Measurements from ENCODE around the gene GALE.
A peak's percentile ranks its signal among the peaks of the same experiment; 100 is the strongest.
"Not testable (repeated sequence)": the region's sequence is repeated elsewhere in the genome, so short reads cannot be mapped to it uniquely, and the experiment has no call there.

Gene GALE

DNA sequence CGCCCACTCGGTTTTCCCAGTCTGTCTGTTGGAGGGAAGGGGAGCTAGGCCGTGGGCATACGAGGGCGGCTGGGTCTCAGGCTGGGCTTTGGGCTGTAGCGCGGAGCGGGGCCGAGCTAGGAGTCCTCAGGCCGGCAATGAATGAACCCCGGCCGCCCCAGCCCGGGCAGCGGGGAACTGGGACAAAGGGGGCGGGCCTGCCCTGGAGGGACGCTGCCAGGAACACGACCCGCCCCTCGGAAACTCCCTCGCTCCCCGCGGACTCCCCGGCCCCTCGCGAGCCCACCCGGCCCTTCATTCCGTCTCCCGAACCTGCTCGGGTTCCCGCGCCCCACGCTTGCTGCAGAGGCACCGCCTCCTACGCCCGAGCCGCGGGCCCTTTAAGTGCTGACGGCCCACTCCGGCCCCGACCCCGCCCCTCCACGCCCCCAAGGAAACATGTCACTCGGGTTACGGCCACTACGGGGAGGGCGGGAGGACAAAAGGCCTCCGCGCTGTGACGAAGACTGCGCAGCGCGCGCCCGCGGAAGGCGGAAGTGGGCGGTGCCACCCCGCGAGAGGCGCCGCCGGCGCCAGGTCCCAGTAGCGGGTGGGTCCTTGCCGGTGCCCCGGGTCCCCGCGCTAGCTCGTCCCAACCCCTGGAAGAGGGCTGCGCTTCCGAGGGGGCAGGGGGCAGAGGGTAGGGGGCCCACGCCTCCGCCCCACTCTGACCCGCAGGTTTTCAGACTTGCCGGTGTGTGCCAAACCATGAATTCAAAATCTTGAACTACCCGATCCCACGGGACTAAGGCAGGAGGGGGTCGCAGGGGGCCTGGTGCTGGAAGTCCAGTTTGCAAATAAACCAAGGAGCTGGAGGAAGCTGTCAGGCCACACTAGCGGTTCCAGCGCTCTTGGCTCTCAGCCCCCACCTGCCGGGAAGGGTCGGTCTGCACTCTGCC is at the start of gene GALE:
GALE (minus strand) TSS at position 355 of the 938 bp plus-strand sequence. CDS start 1,747 bp downstream, outside the sequence.
- DNase-seq = peak; percentile 95

DNA sequence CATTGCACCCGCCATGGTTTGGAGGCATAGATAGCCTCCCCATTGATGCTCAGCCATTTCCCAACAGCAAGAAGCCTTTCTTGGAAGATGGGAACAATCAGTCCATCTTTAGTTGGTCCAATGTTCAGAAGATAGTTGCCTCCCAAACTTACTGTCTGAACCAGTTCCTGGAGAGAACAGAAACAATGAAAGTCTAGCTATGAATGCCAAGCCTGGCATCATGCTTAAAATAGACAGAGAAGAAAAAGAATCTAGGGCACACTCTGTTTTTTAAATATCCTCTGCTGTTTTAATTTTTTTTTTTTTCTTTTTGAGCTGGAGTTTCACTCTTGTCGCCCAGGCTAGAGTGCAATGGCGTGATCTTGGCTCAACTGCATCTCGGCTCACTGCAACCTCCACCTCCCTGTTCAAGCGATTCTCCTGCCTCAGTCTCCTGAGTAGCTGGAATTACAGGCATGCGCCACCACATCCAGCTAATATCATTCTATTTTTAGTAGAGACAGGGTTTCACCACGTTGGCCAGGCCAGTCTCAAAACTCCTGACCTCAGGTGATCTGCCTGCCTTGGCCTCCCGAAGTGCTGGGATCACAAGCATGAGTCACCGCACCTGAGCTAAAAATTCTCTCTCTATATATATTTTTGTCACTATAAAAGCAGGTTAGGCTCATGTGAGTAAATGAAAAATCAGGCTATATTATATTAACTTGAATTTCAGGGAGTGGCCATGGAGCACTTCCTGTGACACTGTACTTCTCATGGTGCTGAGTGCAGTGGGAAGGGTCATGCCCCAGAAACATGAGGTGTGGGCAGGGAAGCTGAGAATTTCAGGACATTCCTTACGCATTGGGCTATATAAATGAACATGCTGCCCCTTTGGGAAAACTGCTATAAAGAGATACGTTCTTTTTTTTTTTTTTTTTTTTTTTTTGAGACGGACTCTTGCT is 48.4 kb upstream of the GALE start:
- DNase-seq = no peak

DNA sequence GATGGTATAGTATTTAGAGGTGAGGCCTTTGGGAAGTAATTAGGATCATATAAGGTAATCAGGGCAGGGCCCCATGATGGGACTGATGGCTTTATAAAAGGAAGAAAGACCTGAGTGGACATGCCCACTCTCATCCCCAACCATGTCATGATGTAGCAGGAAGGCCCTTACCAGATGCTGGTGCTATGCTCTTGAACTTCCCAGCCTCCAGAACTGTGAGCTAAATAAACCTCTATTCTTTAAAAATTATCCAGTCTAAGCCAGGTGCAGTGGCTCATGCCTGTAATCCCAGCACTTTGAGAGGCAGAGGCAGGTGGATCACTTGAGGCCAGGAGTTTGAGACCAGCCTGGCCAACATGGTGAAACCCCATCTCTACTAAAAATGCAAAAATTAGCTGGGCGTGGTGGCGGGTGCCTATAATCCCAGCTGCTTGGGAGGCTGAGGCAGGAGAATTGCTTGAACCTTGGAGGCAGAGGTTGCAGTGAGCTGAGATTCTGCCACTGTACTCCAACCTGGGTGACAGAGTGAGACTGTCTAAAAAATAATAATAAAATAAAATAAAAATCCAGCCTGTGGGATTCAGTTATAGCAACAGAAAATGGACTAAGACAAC is 47.0 kb upstream of the GALE start:
- not testable (repeated sequence) for DNase-seq

DNA sequence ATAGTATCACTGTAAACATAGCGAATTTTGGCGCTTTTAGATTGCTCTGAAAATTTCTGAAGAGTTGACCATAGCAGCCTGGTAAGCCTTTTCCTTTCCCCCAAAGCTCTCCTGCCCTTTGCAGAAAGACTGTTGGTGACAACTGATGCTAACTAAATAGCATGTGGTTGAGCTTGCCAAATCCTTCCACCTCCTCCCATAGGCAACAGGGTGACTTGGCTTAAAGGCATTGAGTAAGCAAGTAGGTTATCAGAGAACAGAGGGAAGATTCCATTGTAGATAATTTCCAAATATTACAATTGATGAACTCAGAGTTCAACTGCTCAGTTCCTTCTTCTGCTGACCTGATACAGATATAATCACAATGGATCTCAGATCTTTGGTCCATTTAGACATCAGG is 44.6 kb upstream of the GALE start:
- no peak for DNase-seq

DNA sequence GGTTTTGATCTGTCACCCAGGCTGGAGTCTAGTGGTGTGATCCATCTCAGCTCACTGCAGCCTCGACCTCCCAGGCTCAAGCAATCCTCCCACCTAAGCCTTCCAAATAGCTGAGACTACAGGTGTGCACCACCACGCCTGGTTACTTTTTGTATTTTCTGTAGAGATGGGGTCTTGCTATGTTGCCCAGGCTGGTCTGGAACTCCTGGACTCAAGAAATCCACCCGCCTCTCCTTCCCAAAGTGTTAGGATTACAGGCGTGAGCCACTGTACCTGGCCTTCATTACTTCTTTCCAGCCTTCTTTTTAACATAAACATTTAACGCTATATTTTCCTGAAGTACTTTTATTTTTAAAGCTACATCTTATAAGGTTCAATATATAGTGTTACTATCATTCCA is 43.1 kb upstream of the GALE start:
- no peak for DNase-seq

DNA sequence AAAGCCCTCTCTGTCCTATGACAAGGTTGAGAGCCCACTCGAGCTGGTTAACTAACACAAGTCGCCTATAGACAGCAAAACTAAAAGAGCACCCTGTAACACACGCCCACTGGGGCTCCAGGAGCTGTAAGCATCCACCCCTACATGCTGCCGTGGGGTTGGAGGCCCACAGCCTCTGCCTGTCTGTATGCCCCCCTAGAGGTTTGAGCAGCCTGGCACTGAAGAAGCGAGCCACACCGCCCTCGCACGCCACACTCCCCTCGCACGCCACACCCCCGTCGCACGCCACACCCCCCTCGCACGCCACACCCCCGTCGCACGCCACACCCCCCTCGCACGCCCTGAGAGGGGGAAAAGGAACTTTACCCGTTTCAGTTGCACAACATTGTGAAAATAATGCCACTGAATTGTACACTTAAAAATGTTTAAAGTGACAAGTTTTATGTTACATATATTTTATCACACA is 37.9 kb upstream of the GALE start:
- peak; percentile 23 for DNase-seq

DNA sequence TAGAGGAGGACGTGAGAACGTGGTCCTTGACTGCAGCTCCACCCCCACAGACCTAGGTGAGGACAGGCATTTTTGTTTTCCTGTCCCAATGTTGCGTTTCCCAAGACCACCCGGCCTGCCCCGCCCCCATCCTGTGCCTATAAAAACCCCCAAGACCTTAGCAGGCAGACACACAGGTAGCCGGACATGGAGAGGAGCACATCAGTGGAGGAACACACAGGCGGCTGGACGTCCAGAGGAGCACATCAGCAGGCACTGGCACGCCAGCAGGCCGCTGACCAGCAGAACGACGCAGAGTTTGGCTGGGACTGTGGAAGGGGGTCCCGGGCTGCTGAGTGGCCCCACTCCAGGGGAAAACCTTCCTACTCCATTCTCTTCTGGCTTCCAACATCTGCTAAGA is 37.4 kb upstream of the GALE start:
- DNase-seq = no peak

DNA sequence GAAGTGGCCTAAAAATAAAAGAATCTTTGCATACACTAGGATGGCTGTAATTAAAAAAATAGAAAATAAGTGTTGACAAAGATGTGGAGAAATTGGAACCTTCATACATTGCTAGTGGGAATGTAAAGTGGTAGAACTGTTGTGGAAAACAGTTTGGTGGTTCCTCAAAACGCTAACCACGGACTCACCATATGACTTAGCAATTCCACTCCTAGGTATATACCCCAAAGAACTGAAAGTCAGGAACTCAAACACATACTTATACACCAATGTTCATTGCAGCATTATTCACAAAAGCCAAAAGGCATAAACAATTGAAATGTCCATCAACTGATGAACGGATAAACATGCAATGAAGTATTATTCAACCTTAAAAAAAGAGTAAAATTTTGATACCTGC is 35.5 kb upstream of the GALE start:
- no peak for DNase-seq

DNA sequence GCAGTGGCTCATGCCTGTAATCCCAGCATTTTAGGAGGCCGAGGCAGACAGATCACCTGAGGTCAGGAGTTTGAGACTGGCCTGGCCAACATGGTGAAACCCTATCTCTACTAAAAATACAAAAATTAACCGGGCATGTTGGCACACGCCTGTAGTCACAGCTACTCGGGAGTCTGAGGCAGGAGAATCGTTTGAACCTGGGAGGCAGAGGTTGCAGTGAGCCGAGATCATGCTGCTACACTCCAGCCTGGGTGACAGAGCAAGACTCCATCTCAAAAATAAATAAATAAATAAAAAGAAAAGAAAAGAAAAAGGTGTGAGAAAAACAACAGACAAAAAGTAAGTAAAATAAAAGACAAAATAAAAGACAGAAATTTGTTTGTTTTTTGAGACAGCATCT is 33.6 kb upstream of the GALE start:
- DNase-seq = not testable (repeated sequence)

DNA sequence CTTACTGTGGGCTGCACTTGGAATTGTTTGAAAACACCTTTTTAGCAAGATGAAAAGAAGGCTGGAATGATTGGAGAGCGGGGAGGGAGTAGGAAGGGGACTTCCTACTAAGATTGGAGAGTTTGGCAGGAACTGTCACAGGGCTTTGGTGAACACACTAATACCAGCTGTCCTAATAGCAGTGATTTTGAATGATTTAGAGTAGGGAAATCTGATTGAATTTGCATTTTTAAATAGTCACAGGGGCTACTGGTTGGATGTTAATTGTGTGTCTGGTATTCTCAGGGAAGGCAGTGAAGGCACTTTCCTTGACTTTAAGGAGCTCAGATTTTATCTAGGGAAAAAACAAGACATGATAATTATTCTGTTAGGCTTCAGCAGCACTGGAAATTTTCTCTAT is 27.2 kb upstream of the GALE start:
- DNase-seq = no peak

DNA sequence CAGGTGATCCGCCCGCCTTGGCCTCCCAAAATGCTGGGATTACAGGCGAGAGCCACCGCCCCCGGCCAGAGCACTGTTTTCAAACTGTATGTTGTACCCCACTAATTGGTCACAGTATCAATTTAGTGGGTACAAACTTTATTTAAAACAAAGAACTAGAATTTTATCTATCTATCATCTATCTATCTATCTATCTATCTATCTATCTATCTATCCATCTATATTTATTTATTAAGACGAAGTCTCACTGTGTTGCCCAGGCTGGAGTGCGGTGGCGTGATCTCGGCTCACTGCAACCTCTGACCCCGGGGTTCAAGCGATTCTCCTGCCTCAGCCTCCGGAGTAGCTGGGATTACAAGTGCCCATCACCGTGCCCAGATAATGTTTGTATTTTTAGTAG is 26.0 kb upstream of the GALE start:
- DNase-seq = not testable (repeated sequence)

DNA sequence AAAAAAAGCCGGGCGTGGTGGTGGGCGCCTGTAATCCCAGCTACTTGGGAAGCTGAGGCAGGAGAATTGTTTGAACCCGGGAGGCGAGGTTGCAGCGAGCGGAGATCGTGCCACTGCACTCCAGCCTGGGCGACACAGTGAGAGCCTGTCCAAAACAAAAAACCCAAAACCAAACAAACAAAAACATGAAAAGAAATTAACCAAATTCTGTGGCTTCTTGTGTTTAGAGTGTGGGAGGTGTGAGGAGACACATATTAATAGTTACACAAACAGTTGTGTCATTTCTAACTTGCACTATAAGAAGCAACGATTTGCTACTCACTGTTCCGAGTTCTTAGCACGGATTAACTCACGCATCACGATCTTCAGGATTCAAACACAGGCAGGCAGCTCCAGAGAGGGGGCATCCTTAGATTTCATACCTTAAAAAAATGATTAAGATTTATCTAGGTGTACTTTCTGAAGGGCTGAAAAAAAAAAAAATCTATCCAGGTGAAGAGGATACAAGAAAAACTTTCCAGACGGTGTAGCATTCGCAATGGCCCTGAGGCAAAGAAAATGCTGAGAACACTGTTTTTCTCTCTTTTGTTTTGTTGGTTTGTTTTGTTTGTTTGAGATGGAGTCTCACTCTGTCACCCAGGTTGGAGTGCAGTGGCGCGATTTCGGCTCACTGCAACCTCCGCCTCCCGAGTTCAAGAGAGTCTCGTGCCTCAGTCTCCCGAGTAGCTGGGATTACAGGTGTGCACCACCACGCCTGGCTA is 25.4 kb upstream of the GALE start:
- DNase-seq = no peak

DNA sequence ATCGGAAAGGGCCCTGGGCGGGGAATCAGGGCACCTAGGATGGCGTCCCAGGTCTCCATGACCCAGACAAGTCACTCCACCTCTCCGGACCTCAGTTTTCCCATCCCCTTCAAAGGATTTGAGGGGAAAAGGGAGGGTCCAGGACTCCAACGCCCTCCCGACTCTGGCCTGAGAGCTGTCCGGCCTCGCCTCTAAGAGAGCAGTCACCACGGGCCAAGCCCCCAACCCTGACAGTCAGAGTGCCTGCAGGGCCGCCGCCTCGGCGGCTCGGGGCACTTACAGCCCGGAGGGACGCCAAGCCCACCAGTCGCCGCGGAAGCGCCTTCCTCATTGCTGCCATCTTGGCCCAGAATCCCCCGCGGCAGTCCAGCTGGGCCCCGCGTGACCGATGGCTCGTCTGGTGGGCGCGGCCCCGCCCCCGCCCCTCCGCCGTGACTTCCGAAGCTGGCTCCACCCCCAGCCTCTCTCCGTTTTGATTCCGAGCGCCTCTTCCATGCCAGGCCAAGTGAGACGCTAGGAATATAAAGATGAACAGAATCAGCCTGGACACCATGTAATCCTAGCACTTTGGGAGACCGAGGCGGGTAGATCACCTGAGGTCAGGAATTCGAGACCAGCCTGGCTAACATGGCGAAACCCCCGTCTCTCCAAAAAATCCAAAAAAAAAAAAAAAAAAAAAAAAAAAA is 24.7 kb upstream of the GALE start, which contains the start of gene HMGCL:
HMGCL (minus strand) TSS at position 354 of the 686 bp plus-strand sequence; CDS start at position 340, 14 bp downstream.
- DNase-seq = peak; percentile 85

DNA sequence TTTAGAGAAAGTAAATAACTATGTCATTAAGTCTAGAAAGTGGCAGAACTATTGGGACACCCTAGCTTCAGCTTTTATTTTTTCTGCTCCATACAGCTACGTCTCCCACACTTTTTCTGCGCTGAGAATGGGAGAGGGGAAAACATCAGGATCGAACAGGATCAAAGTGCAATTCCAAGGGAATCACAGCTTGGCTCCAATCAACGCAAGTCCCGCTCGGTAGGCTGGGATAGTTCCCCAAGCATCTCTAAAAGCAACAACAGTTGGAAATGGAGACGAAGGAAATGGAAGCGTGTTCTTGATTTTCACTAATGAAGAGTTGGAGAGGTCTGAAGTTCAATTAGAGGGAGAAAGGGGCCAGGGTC is 24.1 kb upstream of the GALE start:
- DNase-seq = no peak

DNA sequence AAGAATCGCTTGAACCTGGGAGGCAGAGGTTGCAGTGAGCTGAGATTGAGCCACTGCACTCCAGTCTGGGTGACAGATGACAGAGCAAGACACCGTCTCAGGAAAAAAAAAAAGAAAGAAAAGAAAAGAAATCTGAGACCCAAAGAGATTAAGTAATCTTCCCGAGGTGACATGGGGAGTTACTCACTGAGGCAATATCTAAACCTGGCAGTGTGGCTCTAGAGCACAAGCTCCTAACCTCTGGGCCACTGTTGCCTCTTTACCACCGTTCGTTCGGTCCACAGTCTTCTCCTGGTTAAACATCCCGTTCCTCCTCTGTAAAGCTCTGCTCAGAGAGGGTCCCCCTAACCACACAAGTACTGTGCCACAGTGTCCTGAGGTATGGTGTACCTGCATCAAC is 23.2 kb upstream of the GALE start:
- DNase-seq = no peak

DNA sequence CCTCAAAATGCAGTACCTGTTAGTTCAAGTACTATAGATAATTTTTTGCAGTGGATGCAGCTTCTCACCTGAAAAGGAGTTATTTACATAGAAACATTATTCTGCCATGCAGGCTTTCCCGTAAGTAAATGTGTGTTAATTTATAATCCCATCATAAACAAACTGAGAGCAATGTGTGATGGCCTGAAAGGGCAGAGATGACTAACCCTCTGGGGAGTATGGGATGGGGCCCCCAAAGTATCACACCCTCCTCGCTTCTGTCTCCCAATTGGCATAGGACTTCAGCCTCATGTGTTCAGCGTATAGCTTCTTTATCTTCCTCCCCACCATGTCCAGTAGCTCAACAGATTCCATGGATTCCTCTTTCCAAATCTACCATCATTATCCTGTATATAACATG is 17.1 kb upstream of the GALE start:
- DNase-seq = no peak

DNA sequence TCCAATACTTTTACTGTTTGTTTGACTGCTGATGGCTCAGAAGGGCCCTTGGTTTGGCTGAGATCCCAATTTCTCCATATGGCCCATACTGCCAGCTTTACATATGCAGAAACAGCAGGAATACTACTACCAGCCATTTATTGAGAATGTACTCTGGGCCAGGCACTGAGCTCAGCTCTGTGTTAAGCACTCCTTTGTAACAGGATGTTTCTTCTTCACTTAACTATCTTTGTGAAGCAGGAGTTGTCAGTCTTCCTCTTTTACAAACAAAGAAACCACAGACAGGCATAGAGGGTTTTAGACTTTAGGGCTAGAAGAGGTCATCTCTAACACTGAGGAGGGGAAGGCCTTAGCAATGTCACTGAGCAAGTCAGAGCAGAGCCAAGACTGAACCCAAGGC is 16.4 kb upstream of the GALE start:
- no peak for DNase-seq

DNA sequence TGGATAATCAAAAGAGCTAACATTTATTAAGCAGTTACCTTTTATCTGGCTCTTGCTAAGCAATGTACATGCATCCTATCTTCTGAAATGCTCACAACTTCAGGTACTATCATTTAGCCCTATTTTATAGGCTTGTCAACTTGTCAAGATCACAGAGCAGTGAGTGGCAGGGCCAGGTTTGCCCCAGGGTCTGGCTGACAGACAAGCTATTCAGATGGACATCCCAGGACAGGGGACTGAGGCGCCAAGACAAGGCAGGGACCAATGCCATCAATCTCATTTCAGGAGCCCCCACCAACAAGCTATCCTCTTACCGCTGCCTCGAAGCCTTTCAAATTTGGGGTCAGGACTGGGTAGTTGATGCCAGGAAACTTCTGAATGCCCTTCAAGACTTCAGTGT is 15.8 kb upstream of the GALE start:
- no peak for DNase-seq

DNA sequence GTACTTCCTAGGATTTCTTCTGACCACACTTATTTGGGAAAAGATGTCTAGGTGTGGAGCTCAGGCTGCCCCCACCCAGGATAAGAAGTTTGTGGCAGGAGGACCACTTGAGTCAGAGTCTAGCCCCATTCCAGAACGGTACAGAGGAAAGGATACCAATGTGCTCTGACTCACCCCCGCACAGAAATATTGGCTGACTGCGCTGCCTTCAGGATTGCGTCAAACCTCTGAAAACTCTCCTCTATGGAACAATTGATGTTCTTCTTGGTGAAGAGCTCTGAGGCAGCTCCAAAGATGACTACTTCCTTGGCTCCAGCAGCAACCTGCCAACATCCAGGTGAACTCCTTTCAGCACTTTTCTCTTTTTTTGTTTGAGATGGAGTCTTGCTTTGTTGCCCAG is 13.5 kb upstream of the GALE start:
- no peak for DNase-seq

DNA sequence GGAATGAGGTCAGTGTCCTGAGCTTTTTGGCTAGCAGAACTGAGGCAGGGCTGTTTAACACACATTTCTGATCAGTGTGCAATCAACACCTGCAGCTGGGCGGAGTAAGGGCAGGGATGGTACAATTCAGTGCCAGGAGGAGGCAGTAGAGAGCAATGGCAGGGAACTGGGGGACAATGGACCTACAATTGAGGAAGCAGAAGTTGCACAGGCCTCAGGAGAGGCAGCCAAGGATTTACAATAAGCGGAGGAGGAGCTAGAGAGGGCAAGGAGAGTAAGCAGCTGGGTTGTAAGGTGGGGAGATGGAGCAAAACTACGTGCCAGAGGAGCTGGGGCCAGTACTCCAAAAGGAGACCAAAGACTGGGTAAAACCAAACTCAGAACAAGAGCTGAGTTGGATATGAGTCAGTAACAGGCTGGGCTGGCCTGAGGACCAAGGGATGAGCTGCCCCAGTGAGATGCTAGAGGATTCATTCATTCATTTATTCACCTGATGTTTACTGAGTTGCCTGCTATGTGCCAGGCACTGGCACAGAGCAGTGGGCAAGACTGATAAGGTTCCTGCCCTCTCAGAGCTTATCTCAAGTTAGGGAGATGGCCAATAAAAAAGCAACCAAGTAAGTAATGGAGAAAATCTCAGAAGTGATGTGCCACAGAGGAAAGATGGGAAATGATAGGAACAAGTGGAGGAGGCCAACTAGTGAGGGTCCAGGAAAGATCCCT is 10.4 kb upstream of the GALE start:
- no peak for DNase-seq

DNA sequence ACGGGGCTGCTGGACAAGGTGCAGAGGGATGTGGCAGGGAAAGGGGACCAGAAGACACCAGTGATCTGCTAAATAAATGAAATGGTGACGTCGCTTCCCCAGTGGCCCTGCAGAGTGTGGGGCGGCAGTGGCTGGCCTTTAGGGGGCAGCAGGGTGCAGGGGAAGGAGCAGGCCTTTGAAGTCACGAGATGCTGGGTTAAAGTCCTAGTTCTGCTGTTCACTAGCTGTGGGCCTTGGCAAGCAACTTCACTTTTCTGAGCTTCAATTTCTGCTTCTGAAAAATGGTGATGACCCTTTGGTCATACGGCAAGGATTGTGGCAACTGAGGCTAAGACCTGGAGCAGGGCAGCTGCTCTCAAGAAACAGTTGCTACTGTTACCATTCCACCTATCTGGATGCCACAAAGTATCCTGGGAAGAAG is 9.2 kb upstream of the GALE start:
- DNase-seq = peak; percentile 26
